ENCODE measurements around the gene FGD5.

DNA sequence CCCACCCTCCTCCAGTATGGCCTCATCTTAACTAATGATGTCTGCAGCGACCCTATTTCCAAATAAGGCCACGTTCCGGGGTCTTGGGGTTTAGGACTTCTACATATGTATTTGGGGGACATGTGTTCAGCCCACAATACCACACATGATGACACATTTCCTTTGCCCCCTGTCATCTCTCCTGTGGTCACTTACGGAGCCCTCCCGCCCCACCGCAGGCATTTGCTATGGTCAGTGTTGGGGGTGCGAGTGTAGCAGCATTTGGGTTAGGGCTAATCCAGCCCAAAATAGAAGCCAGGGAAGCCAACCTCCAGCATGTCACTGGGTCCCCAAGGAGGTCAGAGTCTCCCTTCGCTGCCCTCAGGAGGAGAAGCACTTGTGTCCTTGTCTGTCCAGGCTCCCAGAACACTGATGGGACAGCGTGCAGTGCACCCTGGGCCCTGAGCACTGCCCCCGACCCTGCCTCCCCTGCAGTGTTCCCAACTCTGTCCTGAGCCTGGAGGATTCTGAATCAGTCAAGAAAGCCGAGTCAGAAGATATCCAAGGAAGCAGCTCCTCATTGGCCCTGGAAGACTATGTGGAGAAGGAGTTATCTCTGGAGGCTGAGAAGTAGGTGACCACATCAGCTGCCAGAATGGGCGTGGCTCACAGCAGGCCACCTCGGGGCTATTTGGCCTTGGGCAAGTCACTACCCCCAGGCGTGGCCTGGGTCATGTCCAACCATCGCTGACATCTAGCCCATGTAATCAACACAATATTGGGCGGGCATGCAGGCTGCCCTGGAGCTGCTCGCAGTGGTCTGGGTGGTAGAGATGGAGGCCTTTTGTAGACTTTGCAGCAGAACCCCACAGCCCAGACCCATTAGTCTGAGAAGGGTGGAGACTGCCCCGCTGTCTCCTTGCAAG lies 46.9 kb upstream of the FGD5 start:
- TF ChIP-seq, protein P1, sequence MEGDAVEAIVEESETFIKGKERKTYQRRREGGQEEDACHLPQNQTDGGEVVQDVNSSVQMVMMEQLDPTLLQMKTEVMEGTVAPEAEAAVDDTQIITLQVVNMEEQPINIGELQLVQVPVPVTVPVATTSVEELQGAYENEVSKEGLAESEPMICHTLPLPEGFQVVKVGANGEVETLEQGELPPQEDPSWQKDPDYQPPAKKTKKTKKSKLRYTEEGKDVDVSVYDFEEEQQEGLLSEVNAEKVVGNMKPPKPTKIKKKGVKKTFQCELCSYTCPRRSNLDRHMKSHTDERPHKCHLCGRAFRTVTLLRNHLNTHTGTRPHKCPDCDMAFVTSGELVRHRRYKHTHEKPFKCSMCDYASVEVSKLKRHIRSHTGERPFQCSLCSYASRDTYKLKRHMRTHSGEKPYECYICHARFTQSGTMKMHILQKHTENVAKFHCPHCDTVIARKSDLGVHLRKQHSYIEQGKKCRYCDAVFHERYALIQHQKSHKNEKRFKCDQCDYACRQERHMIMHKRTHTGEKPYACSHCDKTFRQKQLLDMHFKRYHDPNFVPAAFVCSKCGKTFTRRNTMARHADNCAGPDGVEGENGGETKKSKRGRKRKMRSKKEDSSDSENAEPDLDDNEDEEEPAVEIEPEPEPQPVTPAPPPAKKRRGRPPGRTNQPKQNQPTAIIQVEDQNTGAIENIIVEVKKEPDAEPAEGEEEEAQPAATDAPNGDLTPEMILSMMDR (IDR thresholded peaks at IDR 0.05; ENCODE audit: low read length), result no peak
- no peak for TF ChIP-seq EZH2 (optimal IDR thresholded peaks at IDR 0.05; ENCODE audit: low read depth, low read length)
- no peak for TF ChIP-seq EZH2phosphoT487 (IDR thresholded peaks at IDR 0.05; ENCODE audit: low read length)
